ENCODE measurements around the gene KLF13.

DNA sequence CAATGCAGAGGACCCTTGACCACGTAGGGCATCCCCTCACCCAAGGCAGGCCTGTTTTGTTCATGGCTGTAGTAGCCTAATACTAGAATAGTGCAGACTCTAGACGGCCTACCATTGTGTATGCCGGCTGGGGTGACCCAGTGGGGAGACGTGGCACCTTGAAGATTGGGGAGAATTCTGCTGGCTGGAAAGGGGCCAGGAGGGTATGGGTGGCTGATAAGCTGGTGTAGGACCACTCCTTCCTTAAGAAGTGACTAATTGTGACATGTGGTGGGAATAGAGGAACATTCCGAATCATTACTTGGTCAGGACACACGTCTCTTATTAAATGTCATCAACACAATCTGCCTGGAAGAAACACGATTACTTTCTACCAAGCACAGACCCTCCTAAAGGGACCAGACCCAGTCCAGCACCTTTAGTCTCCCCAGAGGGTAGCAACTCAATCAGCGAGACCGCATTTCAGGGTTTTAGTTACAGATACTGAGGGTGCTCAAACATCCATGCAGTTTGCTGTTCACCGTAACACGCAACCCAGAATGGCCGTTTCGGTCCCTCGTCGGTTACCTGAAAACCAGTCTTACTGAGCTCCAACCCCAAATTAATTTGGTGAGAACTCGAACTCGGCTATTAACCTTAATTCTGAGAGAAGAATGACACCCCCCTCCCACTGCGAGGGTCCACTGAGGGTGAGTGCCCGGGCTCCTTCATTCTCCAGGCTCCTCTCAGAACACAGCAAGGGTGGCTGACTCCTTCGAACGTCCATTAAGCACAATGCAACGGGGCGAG lies 1.6 kb upstream of the KLF13 start:
- TF ChIP-seq POLR2AphosphoS5 (IDR thresholded peaks at IDR 0.05; ENCODE audit: low read length) (peak; percentile 53; the same call in 1 of the 2 replicates), REST (IDR thresholded peaks at IDR 0.05; ENCODE audit: low read depth, low read length) (no peak), GABPA (IDR thresholded peaks at IDR 0.05; ENCODE audit: low read depth) (no peak), POLR2A (IDR thresholded peaks at IDR 0.05; ENCODE audit: low read depth, low read length) (no peak; the same call in 1 of the 2 replicates), TAF1 (IDR thresholded peaks at IDR 0.05; ENCODE audit: borderline replicate concordance, low read depth, low read length) (peak; percentile 27; the same call in 1 of the 2 replicates), CTCF (IDR thresholded peaks at IDR 0.05 in 2 of 3, conservative IDR thresholded peaks at IDR 0.05 in 1 of 3; ENCODE audit: control insufficient read depth in 2 of 3, extremely low read depth in 1 of 3, insufficient read depth in 1 of 3, low read depth in 3 of 3, low read length in 3 of 3) (no peak), ZBED1 (IDR thresholded peaks at IDR 0.05; ENCODE audit: borderline replicate concordance) (no peak), RFX5 (IDR thresholded peaks at IDR 0.05; ENCODE audit: low read depth, low read length) (no peak)
- TF ChIP-seq, protein P1, sequence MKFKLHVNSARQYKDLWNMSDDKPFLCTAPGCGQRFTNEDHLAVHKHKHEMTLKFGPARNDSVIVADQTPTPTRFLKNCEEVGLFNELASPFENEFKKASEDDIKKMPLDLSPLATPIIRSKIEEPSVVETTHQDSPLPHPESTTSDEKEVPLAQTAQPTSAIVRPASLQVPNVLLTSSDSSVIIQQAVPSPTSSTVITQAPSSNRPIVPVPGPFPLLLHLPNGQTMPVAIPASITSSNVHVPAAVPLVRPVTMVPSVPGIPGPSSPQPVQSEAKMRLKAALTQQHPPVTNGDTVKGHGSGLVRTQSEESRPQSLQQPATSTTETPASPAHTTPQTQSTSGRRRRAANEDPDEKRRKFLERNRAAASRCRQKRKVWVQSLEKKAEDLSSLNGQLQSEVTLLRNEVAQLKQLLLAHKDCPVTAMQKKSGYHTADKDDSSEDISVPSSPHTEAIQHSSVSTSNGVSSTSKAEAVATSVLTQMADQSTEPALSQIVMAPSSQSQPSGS (IDR thresholded peaks at IDR 0.05; ENCODE audit: low read length): no peak
